GM23338 (cell line): Measurements from ENCODE around the gene BAX.

Source experiments
- CTCF ChIP-seq, 2 experiments: fragments of 200-600 bp in 1 of 2; sonication (generic) in 1 of 2; conservative IDR thresholded peaks; 2 replicates each; pipeline versions ENCODE4 v1.5.1 to v1.6.1; 2016 to 2017; ENCODE audit warnings: antibody characterized with exemption in 2 of 2, low read depth in 2 of 2, mild to moderate bottlenecking in 2 of 2, moderate library complexity in 1 of 2
- EZH2 ChIP-seq: fragments of 200-600 bp; sonication (generic); IDR thresholded peaks from one replicate; pipeline ENCODE4 v1.8.0; 2017; ENCODE audit warnings: antibody characterized with exemption, mild to moderate bottlenecking, low read depth; ENCODE audit not compliant: unreplicated experiment
- EZH2phosphoT487 ChIP-seq: fragments of 200-600 bp; sonication (generic); IDR thresholded peaks from one replicate; pipeline ENCODE4 v1.8.1; 2018; ENCODE audit warnings: antibody characterized with exemption; ENCODE audit not compliant: unreplicated experiment

- TF ChIP-seq CTCF (conservative IDR thresholded peaks at IDR 0.05; ENCODE audit: low read depth in 2 of 2), result no peak
- no peak for TF ChIP-seq EZH2
- no peak for TF ChIP-seq EZH2phosphoT487
Observed at GRCh38 chr19:48913114-48913889, 41.4 kb upstream of the BAX start.
